Liver (tissue), 9 donors: ENCODE measurements around the gene ALAS1. TPM values are rescaled to one million over a fixed set of nuclear protein-coding genes. Genes with fewer than 3 reads are reported as not detected.

Experiments used
- DNase-seq: peaks from one replicate; pipeline ENCODE4 v3.0.0-alpha.2; 2017; ENCODE audit warnings: low spot score
- H3K27ac ChIP-seq, 2 donors: one replicate each; pipeline ENCODE4 v1.7.0; 2013; ENCODE audit warnings: inconsistent platforms in 2 of 2, low read length in 2 of 2, control low read depth in 1 of 2, low read depth in 1 of 2, mild to moderate bottlenecking in 1 of 2
- H3K27me3 ChIP-seq, 4 donors: one replicate each; pipeline versions ENCODE4 v1.6.1 to v1.7.0; 2013; ENCODE audit warnings: low read length in 3 of 4, inconsistent platforms in 1 of 4, mild to moderate bottlenecking in 1 of 4, moderate library complexity in 1 of 4; ENCODE audit not compliant: control insufficient read depth in 4 of 4, insufficient read depth in 4 of 4
- H3K36me3 ChIP-seq, 4 donors: one replicate each; pipeline versions ENCODE4 v1.6.1 to v1.7.0; 2013; ENCODE audit warnings: low read length in 3 of 4, mild to moderate bottlenecking in 3 of 4, low read depth in 1 of 4, moderate library complexity in 1 of 4; ENCODE audit not compliant: control insufficient read depth in 4 of 4, insufficient read depth in 3 of 4
- H3K4me1 ChIP-seq, 4 donors: one replicate each; pipeline versions ENCODE4 v1.6.1 to v1.7.0; 2013; ENCODE audit warnings: low read length in 3 of 4, mild to moderate bottlenecking in 3 of 4, moderate library complexity in 1 of 4; ENCODE audit not compliant: control insufficient read depth in 4 of 4, insufficient read depth in 4 of 4
- H3K4me3 ChIP-seq, 3 donors: one replicate each; pipeline versions ENCODE4 v1.6.1 to v1.7.0; 2013; ENCODE audit warnings: low read length in 3 of 3, control low read depth in 1 of 3, low read depth in 1 of 3, mild to moderate bottlenecking in 1 of 3
- H3K9ac ChIP-seq, 2 donors: one replicate each; pipeline ENCODE4 v1.7.0; 2013; ENCODE audit warnings: low read length in 2 of 2, mild to moderate bottlenecking in 2 of 2, moderate library complexity in 2 of 2, control low read depth in 1 of 2, low read depth in 1 of 2
- H3K9me3 ChIP-seq, 4 donors: one replicate each; pipeline versions ENCODE4 v1.6.1 to v1.7.0; 2013; ENCODE audit warnings: low read length in 3 of 4; ENCODE audit not compliant: control insufficient read depth in 4 of 4
- ATF3 ChIP-seq: IDR thresholded peaks from 2 replicates; pipeline ENCODE4 v1.6.1; 2016; ENCODE audit warnings: antibody characterized with exemption
- CTCF ChIP-seq: fragments of 150-350 bp; IDR thresholded peaks from 2 replicates; pipeline ENCODE4 v1.5.1; 2017; ENCODE audit warnings: improper control_type of control experiment, low read depth, low read length; ENCODE audit not compliant: missing input control
- EGR1 ChIP-seq, 2 donors: IDR thresholded peaks; 2 replicates each; pipeline ENCODE4 v1.6.1; 2016 to 2018; ENCODE audit warnings: antibody characterized with exemption in 2 of 2, low read depth in 2 of 2
- FOXA1 ChIP-seq: IDR thresholded peaks from 2 replicates; pipeline ENCODE4 v1.6.1; 2016; ENCODE audit warnings: antibody characterized with exemption
- FOXA2 ChIP-seq: IDR thresholded peaks from 2 replicates; pipeline ENCODE4 v1.6.1; 2016; ENCODE audit warnings: antibody characterized with exemption
- GABPA ChIP-seq, 2 donors: IDR thresholded peaks in 1 of 2; conservative IDR thresholded peaks in 1 of 2; 2 replicates each; pipeline ENCODE4 v1.6.1; 2016; ENCODE audit warnings: antibody characterized with exemption in 2 of 2, mild to moderate bottlenecking in 1 of 2, moderate library complexity in 1 of 2
- HNF4A ChIP-seq, 2 donors: conservative IDR thresholded peaks; 2 replicates each; pipeline ENCODE4 v1.6.1; 2016; ENCODE audit warnings: antibody characterized with exemption in 2 of 2, mild to moderate bottlenecking in 2 of 2
- HNF4G ChIP-seq: IDR thresholded peaks from 2 replicates; pipeline ENCODE4 v1.6.1; 2016; ENCODE audit warnings: antibody characterized with exemption
- MAX ChIP-seq: IDR thresholded peaks from 2 replicates; pipeline ENCODE4 v1.6.1; 2016; ENCODE audit warnings: antibody characterized with exemption
- RAD21 ChIP-seq, 2 donors: IDR thresholded peaks; 2 replicates each; pipeline ENCODE4 v1.6.1; 2016; ENCODE audit warnings: antibody characterized with exemption in 2 of 2, mild to moderate bottlenecking in 2 of 2
- REST ChIP-seq: IDR thresholded peaks from 2 replicates; pipeline ENCODE4 v1.6.1; 2016; ENCODE audit warnings: antibody characterized with exemption, mild to moderate bottlenecking
- RXRA ChIP-seq, 2 donors: IDR thresholded peaks; 2 replicates each; pipeline ENCODE4 v1.6.1; 2017 to 2018; ENCODE audit warnings: antibody characterized with exemption in 2 of 2, mild to moderate bottlenecking in 1 of 2
- SP1 ChIP-seq: IDR thresholded peaks from 2 replicates; pipeline ENCODE4 v1.6.1; 2018; ENCODE audit warnings: antibody characterized with exemption, mild to moderate bottlenecking
- YY1 ChIP-seq: IDR thresholded peaks from 2 replicates; pipeline ENCODE4 v1.6.1; 2016; ENCODE audit warnings: antibody characterized with exemption, mild to moderate bottlenecking
- ZBTB33 ChIP-seq: IDR thresholded peaks from 2 replicates; pipeline ENCODE4 v1.6.1; 2016; ENCODE audit warnings: antibody characterized with exemption
- WGBS: extraction: QIAGEN DNeasy Blood & Tissue Kit; methylation state at CpG from one replicate; pipeline ENCODE4 v1.1.7; 2013; 5-methylcytosine and 5-hydroxymethylcytosine counted together
- polyA plus RNA-seq, 2 donors: library from polyadenylated mRNA; stranded (reverse) in 1 of 2; unstranded in 1 of 2; fragments of 200-250 nt in 1 of 2; fragments of >200 nt in 1 of 2; fragmentation: Nextera tagmentation in 1 of 2; extraction: Ambion mirVana in 1 of 2; gene quantifications; one replicate each; pipeline versions ENCODE4 v1.2.1 to v1.2.3, GENCODE V29; 2013 to 2015
- total RNA-seq, 2 donors: library from RNA; depleted of rRNA; stranded (reverse); fragments of >200 nt; gene quantifications; one replicate each; pipeline ENCODE4 v1.2.3, GENCODE V29; 2014
- donor health status: healthy.
- donor health status: healthy.
- donor health status: healthy.
- donor health status: healthy.
- donor health status: healthy.

Gene ALAS1
- total and polyA plus RNA-seq, 4 donors: 32.3 to 421 (median 137) TPM

- peaks cover 12 to 33% (median 29%) of the 10 kb centered on the region in 4 donors for H3K36me3 ChIP-seq
These were observed 19.4 kb downstream of the ALAS1 start for GRCh38 chr3:52217409-52217805.

More at GRCh38 chr3:52217409-52217805, 19.4 kb downstream of the ALAS1 start:
- Histone ChIP-seq H3K9ac (no peak overlapping the region), H3K4me1 (peaks cover 0 to 34% (median 16%) of the 10 kb centered on the region in 4 donors), H3K4me3 (no peak overlapping the region), H3K9me3 (no peaks in the 10 kb centered on the region), H3K27ac (peak overlapping the region; percentile 75 to 78), H3K27me3 (no peaks in the 10 kb centered on the region)
- 77% methylated on average over 10 of the region's 10 CpGs for WGBS
- TF ChIP-seq FOXA1 (no peak), ZBTB33 (no peak), RXRA (IDR thresholded peaks at IDR 0.05) (no peak), HNF4G (no peak), EGR1 (IDR thresholded peaks at IDR 0.05; ENCODE audit: low read depth in 2 of 2) (no peak), CTCF (no peak), FOXA2 (no peak), REST (no peak), MAX (no peak), SP1 (no peak), HNF4A (conservative IDR thresholded peaks at IDR 0.05) (no peak), RAD21 (IDR thresholded peaks at IDR 0.05) (no peak), ATF3 (no peak), GABPA (IDR thresholded peaks at IDR 0.05 in 1 of 2, conservative IDR thresholded peaks at IDR 0.05 in 1 of 2) (no peak), YY1 (no peak)
- no peak for DNase-seq
